Stimulated activated CD4-positive, alpha-beta T cell treated with anti-CD3 and anti-CD28 coated beads, Interleukin-2, amount 100 ng/mL, for 4 hours (primary cell): ENCODE measurements around the gene PAK1.

Experiments used
- DNase-seq: peaks from one replicate; pipeline ENCODE4 v3.0.0-alpha.2; 2020; ENCODE audit warnings: low read depth

Gene PAK1

DNA sequence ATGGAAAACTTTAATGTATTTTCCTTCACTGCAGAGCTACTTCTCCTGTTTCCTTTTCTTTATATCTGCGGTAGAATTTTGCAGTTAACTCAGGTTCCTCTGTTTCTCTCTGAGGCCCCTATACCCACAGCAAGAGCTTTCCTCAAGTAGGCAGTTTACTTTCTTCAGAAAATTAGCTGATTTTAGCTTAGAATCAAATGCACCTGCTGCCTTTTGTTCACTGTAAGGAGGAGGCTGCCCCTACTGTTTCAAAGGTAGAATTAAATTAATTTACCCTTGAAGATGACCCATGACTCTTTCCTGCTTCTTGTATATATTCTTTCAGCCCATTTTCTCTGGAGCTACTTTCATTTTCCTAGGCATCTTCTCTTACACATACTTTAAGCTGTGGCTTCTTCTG is 103.7 kb downstream of the PAK1 start:
- no peak for DNase-seq

DNA sequence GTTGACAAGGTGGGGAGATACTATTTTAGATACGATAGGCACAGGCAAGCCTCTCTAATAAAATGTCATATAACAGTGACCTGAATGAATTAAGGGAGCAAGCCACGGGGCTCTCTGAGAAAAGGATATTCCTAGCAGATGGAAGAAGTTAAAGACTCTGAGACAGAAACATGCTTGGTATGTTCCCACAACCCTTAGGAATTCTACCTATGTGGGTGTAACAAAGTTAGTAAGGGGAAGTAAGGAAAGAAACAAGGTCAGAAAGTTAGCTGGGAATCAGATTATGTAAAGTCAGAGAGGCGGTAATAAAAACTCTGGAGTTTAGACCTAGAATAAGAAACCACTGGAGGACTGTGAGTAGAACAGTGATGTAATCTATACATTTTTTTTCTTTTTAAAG is 112.7 kb downstream of the PAK1 start:
- DNase-seq, result no peak

DNA sequence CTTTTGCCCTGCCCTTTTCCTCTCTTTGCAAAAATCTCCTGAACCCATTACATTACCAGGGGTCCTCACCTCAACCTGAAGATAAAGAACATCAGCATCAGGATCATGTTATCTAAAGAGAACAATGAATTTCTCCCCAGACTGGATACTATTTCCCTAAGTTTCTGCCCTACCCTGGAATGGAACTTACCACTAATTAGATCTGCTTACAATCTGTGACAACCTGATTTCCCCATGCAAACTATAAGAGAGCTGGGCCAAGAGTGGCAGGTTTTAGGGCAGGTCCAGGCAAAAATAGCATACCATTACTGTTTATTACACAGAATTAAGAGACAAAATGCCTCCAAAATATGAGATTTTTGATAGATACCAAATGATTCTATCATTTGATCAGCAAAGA is 114.4 kb downstream of the PAK1 start:
- DNase-seq, result no peak

DNA sequence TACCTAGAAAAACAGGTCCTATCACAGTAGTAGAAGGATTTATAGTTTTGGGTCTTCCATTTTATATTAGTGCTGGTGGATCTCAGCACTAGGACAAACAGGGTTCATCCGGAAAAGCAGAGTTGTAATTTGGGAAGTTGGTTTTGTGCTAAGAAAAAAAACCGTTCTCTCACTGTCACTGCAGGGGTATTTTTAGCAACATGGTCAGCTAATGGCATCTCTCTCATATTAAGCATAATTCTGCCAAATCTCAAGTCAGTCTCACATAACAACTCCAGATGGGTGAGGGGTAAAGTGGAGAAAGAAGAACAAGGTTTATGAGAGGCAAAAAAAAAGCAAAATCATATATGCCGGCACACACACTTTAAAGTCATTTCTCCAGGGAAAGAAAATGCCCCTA is 120.8 kb downstream of the PAK1 start:
- DNase-seq, result no peak

DNA sequence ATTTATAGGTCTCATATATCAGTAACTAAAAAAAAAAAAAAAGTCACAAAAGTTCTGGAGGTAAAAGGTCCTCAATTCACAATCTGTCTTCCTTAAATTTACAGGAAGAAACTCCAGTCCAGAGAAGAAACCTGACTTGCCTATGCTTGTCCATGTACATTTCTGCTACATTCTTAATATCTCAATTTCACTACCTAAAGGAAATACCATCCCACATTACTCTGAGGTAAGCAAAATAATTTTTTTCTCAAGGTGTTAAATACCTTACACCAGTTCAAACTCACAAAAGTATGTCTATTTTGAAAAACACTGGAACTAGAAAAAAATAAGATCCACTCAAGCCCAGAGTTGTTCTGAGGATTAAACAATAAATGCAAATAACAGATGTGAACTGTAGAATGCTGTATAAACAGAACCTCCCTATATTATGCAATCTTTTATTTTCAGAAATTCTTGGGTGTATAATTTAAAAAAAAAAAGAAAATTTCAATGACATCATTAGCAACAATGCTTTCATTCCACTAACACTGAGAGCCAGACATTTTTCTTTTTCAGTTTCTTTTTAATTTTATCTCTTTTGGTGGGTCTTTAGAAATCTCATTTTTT is 122.5 kb downstream of the PAK1 start:
- no peak for DNase-seq

DNA sequence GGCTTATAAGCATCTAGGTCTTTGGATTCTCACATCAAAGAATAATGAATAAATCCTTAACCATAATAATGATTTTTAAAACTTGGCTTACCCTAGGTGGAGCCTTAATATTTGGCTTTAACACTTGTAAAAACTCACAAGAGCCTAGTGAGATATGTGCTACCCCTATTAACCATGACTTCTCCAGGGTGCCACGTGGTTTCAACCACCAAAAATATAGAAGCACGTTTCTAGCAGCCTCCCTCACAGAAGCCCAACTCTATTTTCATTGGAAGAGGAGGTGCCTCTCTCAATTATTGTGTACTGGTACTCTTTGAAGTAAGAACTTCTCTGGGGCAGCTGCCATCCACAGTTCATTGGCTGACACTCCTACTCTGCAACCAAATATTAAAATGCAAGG is 125.9 kb downstream of the PAK1 start:
- no peak for DNase-seq

DNA sequence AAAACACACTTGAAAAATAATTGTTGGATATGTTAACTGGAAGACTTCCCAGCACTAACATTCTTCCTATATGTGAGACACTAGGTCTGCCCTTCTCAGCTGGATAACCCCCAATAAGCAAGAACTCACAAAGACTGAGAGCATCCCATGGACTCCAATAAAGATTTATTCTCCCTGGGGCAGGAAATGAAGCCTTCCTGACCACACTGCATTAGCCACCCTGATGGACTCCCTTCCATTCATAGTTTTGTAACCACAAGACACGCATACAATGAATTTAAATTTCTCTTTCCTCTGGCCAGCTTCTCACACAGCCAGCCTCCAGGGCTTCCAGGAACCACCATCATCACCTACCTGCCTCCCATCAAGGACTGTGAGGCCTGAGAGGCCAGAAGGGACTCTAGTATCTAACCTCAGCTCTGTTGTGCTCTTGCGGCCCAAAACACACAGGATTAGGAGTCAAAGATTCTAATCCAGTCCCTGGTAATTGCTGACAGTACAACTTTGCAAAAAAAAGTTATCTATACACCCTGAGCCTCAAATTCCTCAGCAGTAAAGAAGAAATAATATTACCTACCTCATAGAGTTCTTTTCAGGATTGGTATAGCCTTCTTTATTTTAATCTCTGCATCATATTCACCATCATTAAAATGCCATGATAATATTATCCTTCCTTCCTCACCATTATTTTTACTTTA is 126.8 kb downstream of the PAK1 start:
- DNase-seq, result no peak

DNA sequence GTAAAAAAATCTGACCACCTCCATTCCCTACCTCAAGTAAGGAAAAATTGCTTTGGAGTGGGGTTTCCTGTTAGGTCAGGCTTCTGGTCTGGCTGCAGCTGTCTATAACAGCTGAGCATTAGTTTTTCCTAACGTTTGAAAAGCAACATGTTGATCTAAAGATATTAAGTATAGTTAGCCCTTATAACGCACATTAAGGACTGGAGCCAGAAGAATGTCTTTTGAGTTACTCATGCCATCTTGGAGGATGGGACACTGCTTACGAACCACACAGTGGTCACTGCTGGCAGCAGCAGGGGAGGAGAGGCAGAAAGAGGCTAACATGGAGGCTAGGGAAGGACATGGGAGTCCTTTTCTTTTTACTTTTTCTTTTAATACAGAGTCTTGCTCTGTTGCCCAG is 128.3 kb downstream of the PAK1 start:
- DNase-seq, result no peak

DNA sequence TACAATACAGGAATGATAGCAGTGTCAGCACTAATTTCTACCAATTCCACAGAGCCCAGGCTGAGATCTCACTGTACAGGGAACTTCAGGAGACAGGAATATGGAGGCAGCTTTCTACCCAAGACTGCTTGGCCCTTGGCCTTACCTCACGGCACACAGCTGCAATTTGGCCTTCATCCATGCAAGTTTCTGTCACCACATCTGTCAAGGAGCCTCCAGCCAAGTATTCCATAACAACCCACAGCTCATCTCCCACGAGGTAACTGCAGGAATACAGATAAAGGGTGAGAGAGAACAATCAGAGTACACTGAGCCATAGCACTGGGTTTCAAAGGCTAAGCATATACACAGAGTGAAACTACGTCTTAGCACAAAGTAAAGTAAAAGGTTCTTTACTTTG is 133.4 kb downstream of the PAK1 start:
- no peak for DNase-seq

DNA sequence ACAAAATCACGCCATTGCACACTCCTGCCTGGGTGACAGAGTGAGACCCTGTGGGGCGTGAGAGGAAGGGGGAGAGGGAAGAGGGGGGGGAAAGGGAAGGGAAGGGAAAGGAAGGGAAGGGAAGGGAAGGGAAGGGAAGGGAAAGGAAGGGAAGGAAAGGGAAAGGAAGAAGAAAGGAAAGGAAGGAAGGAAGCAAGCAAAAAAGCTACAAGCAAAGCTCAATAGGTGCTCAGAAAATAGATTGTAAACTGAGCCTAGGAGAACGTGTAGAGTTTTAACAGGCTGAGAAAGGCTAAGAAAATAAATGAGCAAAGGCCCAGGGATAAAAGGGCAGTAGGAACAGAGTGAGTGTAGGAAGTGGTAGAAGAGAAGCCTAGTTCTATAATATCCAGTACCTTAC is 141.6 kb downstream of the PAK1 start:
- DNase-seq, result no peak

DNA sequence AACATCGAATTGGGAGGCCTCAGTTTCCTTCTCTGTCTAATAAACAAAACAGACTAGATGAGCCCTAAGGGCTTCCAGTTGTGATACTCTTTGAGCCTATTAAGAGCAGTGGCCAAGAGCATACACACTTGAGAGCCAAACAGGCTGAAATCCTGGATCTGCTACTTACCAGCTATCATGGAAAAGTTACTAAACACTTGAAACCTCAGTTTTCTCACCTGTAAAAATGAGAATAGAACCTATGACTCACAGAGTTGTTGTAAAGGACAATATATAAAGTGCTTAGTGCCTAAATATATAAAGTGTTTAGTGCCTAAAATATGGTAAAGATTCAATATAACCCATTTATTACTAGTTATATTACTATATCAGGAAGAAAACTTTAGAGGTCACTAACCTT is 148.7 kb downstream of the PAK1 start:
- no peak for DNase-seq

DNA sequence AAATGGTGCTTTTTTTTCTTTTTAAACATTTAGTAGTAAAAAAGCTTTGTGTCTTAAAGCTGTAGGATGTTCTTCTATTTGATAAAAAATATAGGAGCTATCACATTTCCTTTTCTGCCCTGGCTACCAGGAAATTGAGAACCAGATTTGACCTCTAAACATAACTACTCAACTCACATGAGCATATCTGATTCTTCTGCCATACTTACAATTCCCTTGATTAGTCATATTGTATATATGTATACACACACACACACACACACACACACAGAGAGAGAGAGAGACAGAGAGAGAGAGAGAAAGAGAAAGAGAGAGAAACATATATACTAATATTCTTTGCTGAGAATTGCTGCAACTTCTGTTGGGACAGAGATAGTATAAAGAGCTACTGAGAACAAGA is 149.4 kb downstream of the PAK1 start:
- no peak for DNase-seq

DNA sequence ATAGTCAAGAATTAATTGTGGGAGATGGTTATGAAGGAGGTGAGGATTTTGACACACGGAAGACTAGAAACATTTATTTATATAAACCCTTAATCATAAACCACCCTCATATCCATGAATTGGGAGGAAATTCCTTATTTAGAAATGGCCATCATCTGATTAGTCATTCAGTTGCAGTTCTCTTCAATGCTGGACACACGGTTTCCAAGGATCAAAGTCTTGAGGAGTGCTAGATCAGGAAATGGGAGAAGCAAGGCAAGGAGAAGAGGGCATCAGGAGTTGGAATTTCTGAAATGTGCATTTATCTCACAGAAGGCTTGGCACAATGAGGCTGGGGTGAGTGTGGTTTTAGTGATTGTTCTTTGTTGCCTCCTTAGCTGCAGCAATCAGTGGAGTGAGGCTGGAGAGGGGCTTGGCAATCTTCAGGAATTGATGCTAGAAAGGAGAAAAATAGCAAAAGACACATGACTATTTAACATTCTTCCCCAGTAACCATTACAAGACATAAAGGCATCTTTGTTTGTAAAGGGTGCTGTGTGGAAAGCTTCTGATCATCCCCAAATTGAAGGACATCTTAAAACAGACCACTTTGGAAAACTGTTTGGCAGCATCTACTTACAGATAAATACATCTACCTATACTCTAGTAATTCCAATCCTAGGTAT is 150.8 kb downstream of the PAK1 start:
- no peak for DNase-seq

DNA sequence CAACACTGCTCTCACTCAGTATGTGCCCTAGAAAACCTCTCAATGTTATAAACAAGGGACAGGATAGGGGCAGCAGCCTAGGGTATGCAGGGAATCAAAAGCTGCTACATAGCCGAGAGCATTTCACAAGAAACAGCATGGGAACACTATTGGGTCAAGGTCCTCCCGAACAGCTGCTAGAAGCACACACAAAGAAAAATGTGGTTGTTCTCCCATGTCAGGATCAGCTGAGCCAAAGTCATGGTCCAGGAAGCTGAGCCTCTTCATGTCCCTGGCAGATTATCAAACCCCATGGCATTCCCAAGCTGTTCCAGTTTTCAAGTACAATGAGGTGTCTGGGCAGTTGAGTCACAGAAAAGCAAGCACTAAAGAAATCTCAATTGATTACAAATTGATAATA is 151.4 kb downstream of the PAK1 start:
- DNase-seq, result no peak

DNA sequence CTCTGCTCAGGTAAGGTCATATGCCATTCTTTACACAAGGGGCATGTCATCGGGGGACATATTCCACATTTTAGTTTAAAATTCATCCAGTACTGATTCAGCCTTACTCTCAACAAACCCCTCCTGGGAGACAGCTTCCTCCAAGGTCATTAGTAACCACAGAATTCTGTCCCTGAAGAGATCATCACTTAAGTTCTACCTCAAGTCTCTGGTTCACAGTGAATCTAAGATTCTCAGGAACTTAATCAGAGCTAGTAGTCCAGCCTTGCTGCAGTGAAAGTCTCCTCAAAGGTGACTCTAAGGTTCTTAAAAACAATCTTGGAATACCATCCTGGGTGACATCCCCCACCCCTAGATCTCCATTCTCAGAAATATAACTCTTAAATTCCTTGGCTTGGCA is 153.5 kb downstream of the PAK1 start:
- DNase-seq, result no peak

DNA sequence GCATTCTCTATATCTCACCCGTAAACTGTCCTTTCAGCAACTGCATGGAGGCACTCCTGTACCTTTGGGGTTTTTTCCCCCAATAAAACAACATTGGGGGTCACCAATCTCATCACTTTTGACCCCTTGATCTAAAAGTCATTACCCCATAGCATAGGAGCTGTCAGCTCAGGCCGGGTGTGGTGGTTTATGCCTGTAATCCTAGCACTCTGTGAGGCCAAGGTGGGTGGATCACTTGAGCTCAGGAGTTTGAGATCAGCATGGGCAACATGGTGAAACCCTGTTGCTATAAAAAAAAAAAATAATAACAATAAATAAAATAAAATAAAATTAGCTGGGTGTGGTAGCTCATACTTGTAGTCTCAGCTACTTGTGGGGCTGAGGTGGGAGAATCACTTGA is 155.3 kb downstream of the PAK1 start:
- DNase-seq, result no peak

DNA sequence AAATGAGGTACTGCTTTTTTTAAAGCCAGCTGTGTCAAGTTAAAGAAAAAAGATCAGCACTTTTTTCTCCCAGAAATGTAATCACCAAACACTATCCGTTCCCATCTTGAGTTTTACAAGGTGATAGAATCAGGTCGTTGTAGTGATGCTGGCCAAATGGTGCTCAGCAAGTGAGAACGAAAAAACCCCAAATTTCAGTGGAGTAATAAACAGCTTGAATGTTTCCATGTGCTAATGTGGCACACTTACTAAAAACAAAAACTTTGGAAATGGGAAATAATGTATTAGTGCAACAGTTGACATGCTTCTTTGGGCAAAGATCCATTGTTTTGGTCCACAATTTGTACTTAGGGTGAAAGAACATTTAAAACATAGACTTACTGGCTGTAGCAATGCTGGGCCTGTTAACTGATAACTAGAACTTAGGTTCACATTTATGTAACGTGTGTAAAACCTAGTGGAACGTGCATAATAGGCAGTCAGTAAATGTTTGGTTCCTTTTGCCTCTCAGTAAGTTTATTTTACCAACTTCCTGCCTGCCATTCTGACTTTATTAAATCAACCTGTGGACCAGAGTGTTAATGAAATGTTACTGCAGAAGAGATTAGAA is 157.1 kb downstream of the PAK1 start:
- no peak for DNase-seq

DNA sequence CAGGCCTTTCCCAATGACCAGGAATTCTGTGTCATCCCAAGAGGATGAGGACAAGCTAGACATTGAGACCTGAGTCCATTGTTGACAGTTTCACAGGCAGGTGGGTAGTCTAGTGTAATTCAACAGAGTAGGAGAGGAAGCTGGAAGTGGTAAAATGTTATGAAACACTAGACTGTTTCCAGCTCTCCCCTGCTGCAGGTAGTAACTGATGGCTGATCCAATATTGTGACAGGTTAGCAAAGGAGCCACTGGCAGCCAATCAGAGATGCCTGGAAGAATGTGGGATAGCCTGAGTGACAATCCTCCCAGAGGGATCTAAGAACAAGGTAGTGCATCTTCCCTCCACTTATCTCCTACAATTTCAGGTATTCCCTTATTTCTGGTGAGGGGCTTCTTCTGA is 161.8 kb downstream of the PAK1 start:
- DNase-seq, result no peak

DNA sequence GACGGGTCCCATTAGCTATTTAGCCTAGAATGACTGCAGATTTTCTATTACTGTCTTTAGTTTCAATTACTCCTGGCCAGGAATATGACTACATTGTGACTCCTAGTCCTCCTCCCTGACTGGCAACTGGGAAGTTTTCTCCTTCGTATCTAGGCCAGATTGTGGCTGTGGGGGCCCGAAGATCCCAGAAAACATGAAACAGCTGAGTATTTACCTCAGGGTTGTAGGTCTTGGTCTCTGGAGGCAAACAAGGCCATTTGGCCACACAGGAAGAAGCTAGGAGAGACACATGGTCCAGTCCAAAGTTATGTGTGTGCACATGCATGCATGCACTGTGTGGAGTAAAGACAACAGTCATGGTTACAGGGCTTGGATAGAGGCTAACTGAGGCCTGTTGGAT is 162.2 kb downstream of the PAK1 start:
- DNase-seq, result no peak

DNA sequence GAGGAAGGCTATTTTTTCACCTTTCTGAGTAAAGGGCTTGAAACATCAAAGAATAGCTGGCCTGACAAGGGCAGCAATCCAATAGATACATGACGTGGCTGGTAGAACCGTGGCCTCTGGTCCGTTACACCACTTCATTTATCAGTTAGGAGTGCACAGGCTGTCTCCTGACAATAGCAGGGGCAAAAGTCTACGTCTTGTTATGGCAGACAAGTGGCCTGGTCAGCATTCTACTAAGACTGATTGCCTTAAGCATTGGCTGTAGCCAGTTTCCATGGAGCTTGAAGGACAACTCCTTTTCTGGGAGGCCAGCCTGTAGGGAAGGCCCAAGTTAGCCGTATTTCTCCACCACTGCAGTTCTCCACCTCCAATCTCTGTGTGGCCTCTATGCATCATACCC is 163.2 kb downstream of the PAK1 start:
- no peak for DNase-seq

DNA sequence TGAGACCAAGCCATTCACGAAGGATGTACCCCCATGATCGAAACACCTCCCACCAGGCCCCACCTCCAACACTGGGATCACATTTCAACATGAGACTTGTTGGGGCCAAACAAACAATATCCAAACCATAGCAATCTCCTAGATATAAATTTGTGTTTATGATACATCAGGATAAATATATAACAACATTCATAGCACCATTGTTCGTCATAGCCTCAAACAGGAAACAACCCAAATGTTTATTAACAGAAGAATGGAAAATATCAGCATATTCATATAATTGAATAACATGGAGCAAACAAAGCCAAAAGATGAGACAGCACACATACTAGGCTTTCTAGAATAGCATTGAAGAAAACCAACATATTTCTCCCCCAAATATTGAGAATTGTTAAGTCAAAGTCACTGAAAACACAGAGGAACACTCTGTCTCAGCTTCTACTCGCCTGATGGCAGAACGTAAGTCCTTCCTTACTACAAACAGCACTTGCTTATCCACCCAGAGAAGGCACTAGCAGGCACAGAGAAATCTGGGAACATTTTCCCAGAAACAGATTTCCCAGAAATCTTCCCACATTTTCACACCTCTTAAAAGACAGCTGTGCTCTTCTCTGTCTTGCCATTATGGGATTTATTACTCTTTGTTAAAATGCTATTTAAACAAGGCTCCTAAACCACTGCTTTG is 164.4 kb downstream of the PAK1 start:
- no peak for DNase-seq

DNA sequence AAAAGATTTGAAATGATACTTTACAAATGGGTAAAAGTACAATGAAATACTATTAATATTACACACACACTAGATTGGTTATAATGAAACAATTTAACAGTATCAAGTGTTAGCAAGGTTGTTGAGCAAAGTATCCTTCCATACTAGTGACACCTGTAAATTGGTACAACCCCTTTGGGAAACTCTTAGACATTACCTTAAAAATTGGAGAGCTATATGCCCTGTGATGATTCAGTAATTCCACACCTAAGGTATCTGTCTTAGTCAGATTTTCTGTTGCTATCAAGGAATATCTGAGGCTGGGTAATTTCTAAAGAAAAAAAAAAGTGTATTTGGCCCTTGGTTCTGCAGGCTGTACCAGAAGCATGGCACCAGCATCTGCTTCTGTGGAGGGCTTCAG is 165.1 kb downstream of the PAK1 start:
- no peak for DNase-seq

DNA sequence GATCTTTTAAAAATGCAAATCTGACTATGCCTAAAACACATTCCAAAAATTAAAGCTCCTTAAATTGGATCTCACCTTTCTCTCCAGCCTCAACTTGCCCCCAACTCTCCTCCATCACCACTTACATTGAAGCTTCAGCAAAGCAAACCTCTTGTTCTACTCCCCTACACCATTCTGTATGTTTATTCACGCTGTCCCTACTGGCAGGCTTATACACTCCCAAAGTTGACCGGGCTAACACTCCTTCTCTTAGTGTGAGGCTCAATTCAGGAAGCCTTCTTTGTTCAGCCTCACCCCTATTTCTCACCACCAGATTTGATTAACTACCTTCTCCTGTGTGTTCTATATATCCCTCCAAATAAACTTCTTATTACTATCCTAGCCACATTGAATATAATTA is 170.6 kb downstream of the PAK1 start:
- DNase-seq, result no peak
